Neural progenitor cell (in vitro differentiated cells): Measurements from ENCODE around the gene RBBP7. TPM values are rescaled to one million over a fixed set of nuclear protein-coding genes. Genes with fewer than 3 reads are reported as not detected.

ENCODE experiments used
- DNase-seq: peaks from one replicate; pipeline ENCODE4 v3.0.0-alpha.2; 2016; ENCODE audit warnings: low spot score
- H2AFZ ChIP-seq: fragments of 200-600 bp; sonication (generic); replicated peaks from 2 replicates; pipeline ENCODE4 v1.6.1; 2016; ENCODE audit warnings: antibody characterized with exemption
- H3F3A ChIP-seq: fragments of 200-600 bp; sonication (generic); 2 replicates; pipeline ENCODE4 v1.6.1; 2016; ENCODE audit warnings: antibody characterized with exemption, low read depth
- H3K27ac ChIP-seq: fragments of 200-600 bp; sonication (generic); 2 replicates; pipeline ENCODE4 v1.5.1; 2016; ENCODE audit warnings: mild to moderate bottlenecking
- H3K27me3 ChIP-seq: fragments of 200-600 bp; sonication (generic); 2 replicates; pipeline ENCODE4 v1.6.1; 2016; ENCODE audit warnings: mild to moderate bottlenecking, moderate library complexity
- H3K36me3 ChIP-seq: fragments of 200-600 bp; sonication (generic); 2 replicates; pipeline ENCODE4 v1.5.1; 2016
- H3K4me1 ChIP-seq: fragments of 200-600 bp; sonication (generic); 2 replicates; pipeline ENCODE4 v1.6.1; 2016; ENCODE audit warnings: mixed run types
- H3K4me2 ChIP-seq: fragments of 200-600 bp; sonication (generic); 2 replicates; pipeline ENCODE4 v1.6.1; 2016
- H3K4me3 ChIP-seq: fragments of 200-600 bp; sonication (generic); 2 replicates; pipeline ENCODE4 v1.5.1; 2016
- H3K79me2 ChIP-seq: fragments of 200-600 bp; sonication (generic); 2 replicates; pipeline ENCODE4 v1.6.1; 2016; ENCODE audit warnings: low read depth
- H3K9ac ChIP-seq: fragments of 200-600 bp; sonication (generic); 2 replicates; pipeline ENCODE4 v1.6.1; 2016
- H3K9me3 ChIP-seq: fragments of 200-600 bp; sonication (generic); 2 replicates; pipeline ENCODE4 v1.5.1; 2016; ENCODE audit warnings: low read depth
- H4K20me1 ChIP-seq: fragments of 200-600 bp; sonication (generic); 2 replicates; pipeline ENCODE4 v1.6.1; 2016; ENCODE audit warnings: low read depth
- H3K27ac Mint-ChIP-seq: 3 replicates; pipeline ENCODE4 v1.8.0; 2021; ENCODE audit warnings: mixed read lengths
- H3K27me3 Mint-ChIP-seq: 2 replicates; pipeline ENCODE4 v1.8.0; 2022; ENCODE audit warnings: low read depth, mild to moderate bottlenecking, inconsistent platforms, moderate library complexity, mixed read lengths; ENCODE audit not compliant: insufficient read depth
- H3K36me3 Mint-ChIP-seq: 3 replicates; pipeline ENCODE4 v1.8.0; 2021; ENCODE audit warnings: mixed read lengths
- H3K4me1 Mint-ChIP-seq: 3 replicates; pipeline ENCODE4 v1.8.0; 2021; ENCODE audit warnings: mixed read lengths
- H3K4me3 Mint-ChIP-seq: 3 replicates; pipeline ENCODE4 v1.8.0; 2021; ENCODE audit warnings: mild to moderate bottlenecking, moderate library complexity, mixed read lengths
- H3K9me3 Mint-ChIP-seq: 3 replicates; pipeline ENCODE4 v1.8.0; 2020; ENCODE audit warnings: mixed read lengths
- EZH2 ChIP-seq: fragments of 200-600 bp; sonication (generic); IDR thresholded peaks from 2 replicates; pipeline ENCODE4 v1.6.1; 2017; ENCODE audit warnings: antibody characterized with exemption, mild to moderate bottlenecking, moderate library complexity
- EZH2phosphoT487 ChIP-seq: fragments of 200-600 bp; sonication (generic); IDR thresholded peaks from 2 replicates; pipeline ENCODE4 v1.6.1; 2017; ENCODE audit warnings: antibody characterized with exemption
- total RNA-seq: library from RNA; depleted of rRNA; stranded (reverse); fragments of >200 nt; gene quantifications from 2 replicates; pipeline ENCODE4 v1.2.3, GENCODE V29; 2015; ENCODE audit warnings: low replicate concordance
- TF ChIP-seq, protein P1 (sequence below): fragments of 200-600 bp; sonication (generic); IDR thresholded peaks from 2 replicates; pipeline ENCODE4 v1.5.1; 2017; ENCODE audit warnings: antibody characterized with exemption, mild to moderate bottlenecking

RBBP7 gene
- total RNA-seq, 1 donor from 2014 or later: 425 TPM

DNA sequence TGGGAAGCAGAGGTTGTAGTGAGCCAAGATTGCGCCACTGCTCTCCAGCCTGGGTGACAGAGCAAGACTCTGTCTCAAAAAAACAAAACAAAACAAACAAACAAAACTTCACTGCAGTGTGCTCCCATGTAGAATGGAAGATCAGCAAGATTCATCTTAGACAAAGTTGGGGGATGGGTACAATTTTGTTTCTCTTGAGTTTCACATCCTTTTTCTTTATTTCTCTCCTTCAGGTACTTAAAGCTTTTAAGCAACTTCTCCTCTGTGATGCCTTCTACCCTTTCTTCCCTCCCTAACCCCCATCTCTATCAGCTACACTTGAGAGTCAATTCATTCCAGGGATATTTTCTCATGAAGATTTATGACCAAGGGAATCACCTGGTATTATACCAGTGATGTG is 15.5 kb upstream of the RBBP7 start:
- Mint-ChIP-seq H3K4me3 (no peak overlapping the region), H3K27me3 (peaks cover 3% of the 10 kb centered on the region), H3K4me1 (peaks cover 11% of the 10 kb centered on the region), H3K27ac (no peak overlapping the region), H3K36me3 (no peaks in the 10 kb centered on the region), H3K9me3 (no peaks in the 10 kb centered on the region)
- Histone ChIP-seq H3K36me3 (no peaks in the 10 kb centered on the region), H3K9me3 (no peaks in the 10 kb centered on the region), H3K27ac (no peak overlapping the region), H3K9ac (no peak overlapping the region), H4K20me1 (no peaks in the 10 kb centered on the region), H3F3A (peaks cover 7% of the 10 kb centered on the region), H3K4me2 (no peak overlapping the region), H3K79me2 (no peaks in the 10 kb centered on the region), H3K27me3 (peaks cover 21% of the 10 kb centered on the region), H3K4me3 (no peak overlapping the region), H2AFZ (no peak overlapping the region), H3K4me1 (no peaks in the 10 kb centered on the region)
- TF ChIP-seq EZH2 (no peak), EZH2phosphoT487 (no peak)
- TF ChIP-seq, protein P1, sequence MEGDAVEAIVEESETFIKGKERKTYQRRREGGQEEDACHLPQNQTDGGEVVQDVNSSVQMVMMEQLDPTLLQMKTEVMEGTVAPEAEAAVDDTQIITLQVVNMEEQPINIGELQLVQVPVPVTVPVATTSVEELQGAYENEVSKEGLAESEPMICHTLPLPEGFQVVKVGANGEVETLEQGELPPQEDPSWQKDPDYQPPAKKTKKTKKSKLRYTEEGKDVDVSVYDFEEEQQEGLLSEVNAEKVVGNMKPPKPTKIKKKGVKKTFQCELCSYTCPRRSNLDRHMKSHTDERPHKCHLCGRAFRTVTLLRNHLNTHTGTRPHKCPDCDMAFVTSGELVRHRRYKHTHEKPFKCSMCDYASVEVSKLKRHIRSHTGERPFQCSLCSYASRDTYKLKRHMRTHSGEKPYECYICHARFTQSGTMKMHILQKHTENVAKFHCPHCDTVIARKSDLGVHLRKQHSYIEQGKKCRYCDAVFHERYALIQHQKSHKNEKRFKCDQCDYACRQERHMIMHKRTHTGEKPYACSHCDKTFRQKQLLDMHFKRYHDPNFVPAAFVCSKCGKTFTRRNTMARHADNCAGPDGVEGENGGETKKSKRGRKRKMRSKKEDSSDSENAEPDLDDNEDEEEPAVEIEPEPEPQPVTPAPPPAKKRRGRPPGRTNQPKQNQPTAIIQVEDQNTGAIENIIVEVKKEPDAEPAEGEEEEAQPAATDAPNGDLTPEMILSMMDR: no peak
- no peak for DNase-seq

DNA sequence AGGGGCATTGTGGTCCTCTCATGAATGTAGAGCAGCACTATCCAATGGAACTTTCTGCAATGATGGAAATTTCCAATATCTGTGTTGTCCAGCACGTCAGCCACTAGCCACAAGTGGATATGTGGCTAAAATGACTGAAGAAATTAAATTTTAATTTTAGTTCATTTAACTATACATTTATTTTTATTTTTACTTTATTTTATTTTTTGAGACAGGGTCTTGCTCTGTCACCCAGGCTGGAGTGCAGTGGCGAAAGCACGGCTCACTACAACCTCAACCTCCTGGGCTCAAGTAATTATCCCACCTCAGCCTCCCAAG is 13.3 kb upstream of the RBBP7 start:
- peak overlapping the region; percentile 98 for H2AFZ ChIP-seq
- H3F3A ChIP-seq: peaks cover 7% of the 10 kb centered on the region
- Mint-ChIP-seq H3K27ac (peak overlapping the region; percentile 39), H3K9me3 (no peaks in the 10 kb centered on the region), H3K27me3 (peaks cover 3% of the 10 kb centered on the region), H3K36me3 (no peaks in the 10 kb centered on the region), H3K4me3 (peak overlapping the region; percentile 85), H3K4me1 (peaks cover 11% of the 10 kb centered on the region)
- H3K36me3 ChIP-seq: no peaks in the 10 kb centered on the region
- no peak for DNase-seq
- H3K4me1 ChIP-seq: no peaks in the 10 kb centered on the region
- TF ChIP-seq EZH2phosphoT487 (no peak), EZH2 (no peak)
- TF ChIP-seq, protein P1: no peak
- H3K9me3 ChIP-seq: no peaks in the 10 kb centered on the region
- H3K4me2 ChIP-seq: peak overlapping the region; percentile 84
- H3K4me3 ChIP-seq: peak overlapping the region; percentile 53
- no peaks in the 10 kb centered on the region for H3K79me2 ChIP-seq
- H3K9ac ChIP-seq: no peak overlapping the region
- H4K20me1 ChIP-seq: no peaks in the 10 kb centered on the region
- peaks cover 43% of the 10 kb centered on the region for H3K27me3 ChIP-seq
- H3K27ac ChIP-seq: no peak overlapping the region

- no peaks in the 10 kb centered on the region for H3K36me3 ChIP-seq
- TF ChIP-seq, protein P1: peak; percentile 84
- TF ChIP-seq EZH2phosphoT487: no peak
- no peak for TF ChIP-seq EZH2
These were observed 12.7 kb upstream of the RBBP7 start for GRCh38 chrX:16882702-16883486.

More at GRCh38 chrX:16882702-16883486, 12.7 kb upstream of the RBBP7 start:
- no peaks in the 10 kb centered on the region for H3K9me3 ChIP-seq
- no peak overlapping the region for H3K27ac ChIP-seq
- peaks cover 11% of the 10 kb centered on the region for H3K4me1 Mint-ChIP-seq
- H2AFZ ChIP-seq: peak overlapping the region; percentile 98
- H4K20me1 ChIP-seq: no peaks in the 10 kb centered on the region
- no peaks in the 10 kb centered on the region for H3K79me2 ChIP-seq
- peak overlapping the region; percentile 39 for H3K27ac Mint-ChIP-seq
- no peaks in the 10 kb centered on the region for H3K9me3 Mint-ChIP-seq
- H3K27me3 Mint-ChIP-seq: peaks cover 3% of the 10 kb centered on the region
- peak overlapping the region; percentile 11 for H3K9ac ChIP-seq
- H3K4me1 ChIP-seq: no peaks in the 10 kb centered on the region
- H3K4me3 ChIP-seq: peak overlapping the region; percentile 53
- peaks cover 48% of the 10 kb centered on the region for H3K27me3 ChIP-seq
- DNase-seq: peak; percentile 84
- H3K4me3 Mint-ChIP-seq: peak overlapping the region; percentile 85
- peak overlapping the region; percentile 84 for H3K4me2 ChIP-seq
- no peaks in the 10 kb centered on the region for H3K36me3 Mint-ChIP-seq
- peaks cover 7% of the 10 kb centered on the region for H3F3A ChIP-seq
